ENCODE measurements around the gene NIPA2.

The NIPA2 gene

DNA sequence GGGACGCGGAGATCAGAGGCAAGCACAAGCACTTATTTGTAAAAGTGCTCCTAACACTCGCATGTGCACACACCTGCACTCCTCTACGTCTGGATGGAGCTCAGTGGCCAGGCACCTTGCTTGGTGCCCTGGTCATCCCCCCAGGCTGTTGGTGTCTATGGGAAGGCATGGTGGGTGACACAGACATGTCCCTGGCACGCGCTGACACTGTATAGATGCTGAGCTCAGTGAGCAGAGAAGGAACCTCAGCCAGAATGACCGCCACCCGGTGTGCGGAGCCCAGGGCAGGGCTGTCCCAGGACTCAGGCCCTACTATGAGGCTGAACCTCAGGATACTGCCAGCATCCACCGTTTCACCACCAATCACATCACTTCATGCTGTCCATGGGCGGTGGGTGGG lies 64.5 kb downstream of the NIPA2 start:
- DNase-seq (ENCODE audit: low spot score) = no peak

DNA sequence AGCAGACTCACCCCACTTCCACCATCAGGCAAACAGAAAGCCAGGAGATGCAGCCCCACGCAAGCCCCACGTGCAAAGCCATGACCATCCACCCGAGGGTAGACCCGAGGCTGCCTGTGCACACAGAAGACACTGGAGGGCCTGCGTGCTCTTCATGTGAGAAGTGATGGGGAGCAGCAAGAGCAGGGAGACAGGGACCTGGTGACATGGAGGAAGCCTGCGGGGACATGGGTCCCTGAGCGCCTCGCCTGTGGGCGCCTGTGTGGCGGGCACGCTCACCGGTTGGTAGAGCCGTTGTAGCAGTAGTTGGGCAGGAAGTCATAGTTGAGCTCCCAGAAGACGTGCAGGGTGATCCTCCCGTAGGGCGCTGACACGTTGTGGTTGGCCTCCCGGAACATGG lies 65.0 kb downstream of the NIPA2 start:
- peak; percentile 23 for DNase-seq (ENCODE audit: low spot score)

DNA sequence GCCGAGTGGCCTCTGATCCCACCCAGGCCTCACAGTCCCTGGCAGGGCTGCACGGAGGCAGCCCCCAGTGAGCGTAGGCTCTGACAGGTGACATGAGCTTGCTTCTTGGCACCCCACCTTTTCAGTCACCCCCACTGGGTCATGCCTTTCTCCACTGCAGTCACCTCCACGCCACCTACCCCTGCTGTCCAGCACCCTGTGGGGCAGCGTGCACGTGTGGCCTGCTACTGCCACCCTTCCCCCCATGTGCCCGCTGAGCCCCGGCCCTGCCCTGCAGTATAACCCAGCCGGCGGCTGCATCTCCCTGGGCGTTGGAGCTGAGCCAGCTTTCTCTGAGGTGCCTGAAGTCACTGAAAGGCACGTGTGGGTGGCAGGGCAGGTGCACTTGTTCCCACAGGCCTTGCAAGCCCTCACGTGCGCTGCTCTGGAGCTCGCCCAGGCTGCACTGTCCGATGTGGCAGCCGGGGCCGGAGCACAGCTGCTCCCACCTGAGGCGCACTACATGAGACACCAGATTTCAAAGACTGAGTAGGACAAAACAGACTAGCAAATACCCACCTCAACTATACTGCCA lies 65.6 kb downstream of the NIPA2 start:
- DNase-seq (ENCODE audit: low spot score) = peak; percentile 45

DNA sequence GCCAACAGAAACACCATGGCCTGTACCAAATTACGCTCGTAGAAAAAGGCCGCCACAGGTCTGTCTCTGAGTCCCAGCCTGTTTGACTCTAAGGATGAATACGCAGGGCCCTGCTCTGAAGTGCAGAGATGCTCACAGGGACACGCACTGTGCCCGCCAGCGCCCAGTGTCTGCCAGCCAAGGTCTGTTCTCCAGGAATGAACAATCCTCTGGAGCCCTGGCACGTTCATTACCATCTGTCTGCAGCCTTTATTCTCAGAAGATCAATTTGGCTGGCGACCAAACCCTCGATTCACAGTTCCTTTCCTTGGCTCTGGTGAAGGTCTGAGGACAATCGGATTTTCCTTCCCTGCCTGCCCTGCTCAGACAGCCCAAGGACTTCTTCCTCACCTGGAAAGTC lies 66.3 kb downstream of the NIPA2 start:
- peak; percentile 83 for DNase-seq (ENCODE audit: low spot score)

DNA sequence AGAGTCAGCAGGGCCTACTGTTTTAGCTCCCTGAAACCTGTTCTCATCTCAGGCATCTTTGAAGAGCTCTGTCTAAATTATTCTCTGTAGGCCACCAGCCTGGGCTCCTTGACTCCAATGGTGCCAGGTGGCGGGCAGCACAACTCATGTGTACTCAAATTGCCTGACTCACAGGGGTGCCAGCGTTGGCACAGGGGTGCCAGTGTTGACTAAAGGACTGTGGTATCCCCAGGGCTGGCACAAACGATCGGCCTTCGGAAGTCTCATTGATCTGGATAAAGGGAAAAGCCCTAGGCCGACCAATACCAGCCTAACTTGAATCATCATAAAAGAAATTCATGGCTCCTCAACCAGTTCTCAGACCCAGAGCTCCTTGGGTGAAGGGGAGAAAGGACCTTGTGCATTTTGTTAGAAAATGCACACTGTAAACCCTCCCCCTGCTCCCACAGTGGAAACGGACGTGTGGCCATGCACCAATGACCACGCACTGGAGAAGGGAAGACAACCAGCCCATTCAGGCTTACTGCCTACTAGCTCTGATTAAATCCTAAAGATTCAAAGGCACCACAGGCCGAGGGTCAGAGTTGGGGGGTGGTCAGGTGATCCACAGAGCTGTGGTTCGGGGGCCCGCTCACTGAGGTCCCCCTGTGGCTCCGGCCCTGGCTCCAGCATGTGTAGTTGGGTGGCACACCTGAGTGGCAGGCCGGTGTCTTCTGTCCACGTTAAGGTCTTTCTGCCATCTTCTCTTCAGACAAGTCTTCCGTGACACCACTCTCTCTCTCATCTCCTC lies 68.9 kb downstream of the NIPA2 start:
- DNase-seq (ENCODE audit: low spot score) = no peak

DNA sequence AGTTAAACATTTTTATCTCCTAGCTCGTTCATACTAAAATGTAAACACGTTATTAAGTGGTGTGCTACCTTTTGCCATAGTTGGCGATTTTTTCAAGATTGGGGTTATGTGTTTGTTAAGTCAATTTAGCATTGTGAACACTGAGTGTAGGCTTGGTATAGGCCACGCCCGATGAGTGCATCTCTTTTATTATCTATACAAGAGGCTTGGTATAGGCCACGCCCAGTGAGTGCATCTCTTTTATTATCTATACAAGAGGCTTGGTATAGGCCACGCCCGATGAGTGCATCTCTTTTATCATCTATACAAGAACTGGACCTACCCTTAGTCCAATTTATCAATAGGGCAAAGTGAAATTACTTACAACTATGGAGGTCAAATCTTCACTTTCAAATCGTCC lies 70.4 kb downstream of the NIPA2 start:
- no peak for DNase-seq (ENCODE audit: low spot score)

DNA sequence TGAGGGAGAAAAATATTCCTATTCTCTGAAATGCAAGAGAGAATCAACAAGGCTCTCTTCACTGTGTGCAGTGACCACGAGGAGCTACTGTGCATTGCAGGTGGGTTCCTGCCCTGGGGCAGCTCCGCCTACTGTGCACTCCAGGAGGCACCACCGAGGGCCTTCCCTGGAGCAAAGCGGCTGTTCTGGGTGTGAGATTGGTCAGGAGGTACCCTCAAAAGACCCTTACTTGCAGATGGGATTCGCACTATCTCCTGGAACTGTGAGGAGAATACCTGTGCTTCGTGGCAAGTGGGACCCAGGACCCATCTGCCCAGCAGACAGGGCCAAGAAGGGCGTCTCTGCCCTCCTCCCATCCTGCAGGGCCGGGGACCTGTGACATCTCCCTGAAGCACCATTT lies 72.8 kb downstream of the NIPA2 start:
- DNase-seq (ENCODE audit: low spot score) = no peak

DNA sequence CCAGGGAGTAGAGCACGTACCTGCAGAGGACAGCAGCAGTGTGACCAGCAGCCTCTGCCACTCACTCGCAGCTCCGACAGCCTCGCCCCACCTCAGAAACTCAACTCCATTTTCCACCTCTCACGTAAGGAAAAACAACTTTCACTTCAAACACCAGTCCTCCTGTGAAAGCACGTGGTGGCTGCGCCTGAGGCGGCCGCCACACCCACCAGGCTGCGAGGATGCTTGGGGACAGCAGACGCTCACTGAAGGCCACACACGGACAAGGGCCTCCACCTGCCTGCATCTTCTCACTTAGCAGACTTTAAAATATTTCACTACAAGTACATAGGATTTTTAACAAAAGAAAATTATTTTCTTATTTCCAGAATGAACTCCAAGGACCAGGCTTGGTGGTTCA lies 73.8 kb downstream of the NIPA2 start:
- DNase-seq (ENCODE audit: low spot score) = no peak

DNA sequence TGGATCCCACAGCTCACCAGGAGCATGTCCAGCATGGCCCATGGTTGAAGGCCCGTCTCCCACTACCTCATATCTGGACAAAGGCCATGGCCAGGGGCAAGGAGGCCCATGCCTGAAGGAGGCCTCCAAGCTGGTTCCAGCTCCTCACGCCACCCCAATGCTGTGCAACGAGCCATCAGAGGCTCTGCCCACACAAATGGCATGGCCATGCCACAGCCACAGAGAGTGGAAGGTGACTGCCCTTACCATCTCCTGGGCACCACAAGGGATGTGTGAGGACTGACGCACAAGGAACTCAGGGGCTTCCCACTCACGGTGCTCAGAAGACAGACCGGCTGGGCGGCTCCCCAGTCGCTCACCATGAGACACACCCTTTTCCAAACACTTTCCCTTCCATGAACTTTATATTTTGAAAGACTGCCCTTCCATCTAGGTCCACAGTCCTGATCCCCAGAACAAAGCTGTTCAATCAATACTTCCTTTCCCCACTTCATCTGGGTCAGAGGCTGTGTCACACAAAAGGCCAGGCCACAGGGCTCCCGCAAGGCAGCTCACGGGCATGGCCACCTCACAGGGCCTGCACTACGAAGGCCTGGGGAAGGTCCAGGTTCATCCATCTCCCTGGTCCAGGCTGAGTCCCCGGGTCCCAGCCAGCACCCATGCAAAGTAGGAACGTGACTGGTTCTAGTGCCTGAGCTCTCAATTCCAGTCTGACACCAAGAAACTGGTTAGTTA lies 75.3 kb downstream of the NIPA2 start:
- DNase-seq (ENCODE audit: low spot score) = no peak

DNA sequence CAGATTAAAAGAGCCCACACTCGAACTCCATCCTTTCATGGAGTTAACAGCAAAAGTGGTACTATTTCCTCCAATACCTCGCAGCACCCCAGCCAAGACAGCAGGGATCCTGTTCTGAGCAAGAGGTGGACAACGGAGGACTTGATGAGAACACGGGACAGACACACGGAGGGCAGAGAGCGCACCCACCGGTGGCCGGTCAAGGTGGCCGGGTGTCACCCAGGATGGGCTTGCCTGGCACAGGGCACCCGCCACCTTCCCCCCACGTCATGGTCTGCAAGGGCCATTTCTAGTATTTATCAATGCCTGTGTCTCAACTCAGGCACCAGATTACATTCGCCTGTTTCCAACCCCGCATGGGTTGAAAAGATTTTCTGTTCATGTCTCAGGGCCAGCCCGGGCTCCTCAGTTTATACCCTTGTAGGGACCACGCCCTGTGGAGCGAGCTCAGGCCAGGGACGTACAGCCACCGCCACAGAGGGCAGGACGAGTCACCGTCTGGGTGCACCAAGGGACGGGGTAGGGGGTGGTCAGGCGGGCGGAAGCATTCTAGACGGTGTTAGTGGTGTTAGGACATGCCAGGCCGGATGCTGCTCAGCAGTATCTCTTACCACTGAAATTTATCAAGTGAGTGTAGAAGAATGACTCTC lies 77.5 kb downstream of the NIPA2 start:
- DNase-seq (ENCODE audit: low spot score) = peak; percentile 21

DNA sequence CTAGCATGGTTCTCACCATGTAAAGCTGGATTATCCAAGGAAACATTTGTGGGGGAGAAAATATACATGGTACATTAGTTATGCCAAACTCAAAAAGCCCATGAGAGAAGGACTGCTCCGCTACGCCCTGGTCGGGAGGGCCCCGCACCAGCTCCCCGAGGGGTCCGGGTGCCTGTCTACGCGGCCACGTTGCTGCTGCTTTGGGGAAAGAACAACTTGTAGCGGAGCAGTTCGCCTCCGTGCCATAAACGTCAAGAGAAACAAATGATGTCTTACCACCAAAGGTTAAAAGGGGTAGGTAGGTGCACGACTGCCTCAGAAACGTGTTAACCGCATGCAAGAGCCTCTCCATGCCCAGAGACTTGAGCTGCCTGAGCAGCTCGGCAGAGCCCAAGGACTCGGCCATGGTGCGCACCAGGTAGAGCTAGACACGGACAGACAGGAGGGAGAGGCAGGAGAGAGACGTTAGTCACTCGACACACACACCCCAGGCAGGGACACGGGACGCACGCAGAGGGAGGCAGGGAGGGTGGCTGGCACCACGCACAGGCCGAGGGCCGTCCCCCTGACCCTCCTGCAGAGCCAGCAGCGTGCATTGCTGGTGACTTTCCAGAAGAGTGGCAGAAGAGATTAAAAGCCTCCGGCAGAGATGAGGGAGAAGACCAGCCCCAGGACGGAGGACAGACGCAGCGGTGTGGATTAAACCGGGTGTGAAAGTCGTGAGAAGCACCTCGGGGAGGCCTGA lies 78.3 kb downstream of the NIPA2 start:
- DNase-seq (ENCODE audit: low spot score) = no peak

DNA sequence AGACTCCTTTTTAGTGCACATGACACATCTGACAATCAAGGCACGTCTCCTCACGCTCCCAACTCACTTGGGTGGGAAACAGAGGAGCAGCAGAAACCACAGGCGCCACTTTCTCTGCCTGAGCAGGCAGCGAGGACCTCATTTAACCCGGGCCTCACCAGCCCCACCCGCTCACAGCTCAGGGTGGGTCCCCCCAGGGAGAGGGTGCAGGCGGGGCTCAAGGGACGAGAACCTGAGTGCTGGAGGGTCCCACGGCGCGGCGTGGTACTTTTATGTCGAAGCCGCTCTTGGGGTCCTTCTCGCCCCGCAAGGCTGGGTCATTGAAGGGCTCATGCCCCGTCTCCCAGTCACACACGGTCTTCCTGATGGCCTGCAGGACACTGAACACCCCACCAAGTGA lies 79.1 kb downstream of the NIPA2 start:
- no peak for DNase-seq (ENCODE audit: low spot score)
